H1 (cell line): ENCODE data around the gene CBLC. TPM values are rescaled to one million over a fixed set of nuclear protein-coding genes. Genes with fewer than 3 reads are reported as not detected.

Source experiments
- CTCF ChIA-PET: fragments of 300-600 bp; sonication (Branson Sonifier 250); formaldehyde crosslinking; loops from one replicate; lab custom pipeline; 2021; ENCODE audit not compliant: partially characterized antibody; lab: Charles Lee
- POLR2A ChIA-PET: fragments of 300-600 bp; sonication (Branson Sonifier 250); formaldehyde crosslinking; loops from one replicate; lab custom pipeline; 2021; ENCODE audit warnings: inconsistent platforms; ENCODE audit not compliant: partially characterized antibody; lab: Charles Lee
- DNase-seq, 2 experiments: peaks; one replicate each; pipeline versions ENCODE4 v3.0.0 to v3.0.0-alpha.2; 2010 to 2022; ENCODE audit warnings: low spot score in 2 of 2, low read depth in 1 of 2, mixed read lengths in 1 of 2
- FAIRE-seq: peaks from 2 replicates; lab custom pipeline; 2011; peaks lifted over from hg19 to GRCh38; lab: Jason Lieb, UNC
- H2AFZ ChIP-seq: 2 replicates; pipeline ENCODE4 v1.8.1; 2012; ENCODE audit warnings: low read length, inconsistent platforms
- H2AK5ac ChIP-seq: 2 replicates; pipeline ENCODE4 v1.6.1; 2013; ENCODE audit warnings: low read depth, low read length
- H2BK120ac ChIP-seq: replicated peaks from 2 replicates; pipeline ENCODE3; 2013; ENCODE audit warnings: low read depth, low read length, inconsistent platforms
- H2BK12ac ChIP-seq: 2 replicates; pipeline ENCODE4 v1.6.1; 2013; ENCODE audit warnings: low read depth, low read length
- H2BK15ac ChIP-seq: 2 replicates; pipeline ENCODE4 v1.6.1; 2013; ENCODE audit warnings: low read length
- H2BK20ac ChIP-seq: 2 replicates; pipeline ENCODE4 v1.6.1; 2013; ENCODE audit warnings: low read length
- H2BK5ac ChIP-seq: 2 replicates; pipeline ENCODE4 v1.6.1; 2013; ENCODE audit warnings: low read depth, low read length
- H3K14ac ChIP-seq: 2 replicates; pipeline ENCODE4 v1.6.1; 2013; ENCODE audit warnings: inconsistent platforms; ENCODE audit not compliant: insufficient read length
- H3K18ac ChIP-seq: 2 replicates; pipeline ENCODE4 v1.6.1; 2013; ENCODE audit warnings: low read length; ENCODE audit errors: extremely low read depth
- H3K23ac ChIP-seq: 2 replicates; pipeline ENCODE4 v1.6.1; 2013; ENCODE audit warnings: inconsistent platforms; ENCODE audit not compliant: insufficient read length
- H3K23me2 ChIP-seq: 2 replicates; pipeline ENCODE4 v1.6.1; 2013; ENCODE audit warnings: low read depth, low read length
- H3K27ac ChIP-seq: 2 replicates; pipeline ENCODE4 v1.6.1; 2011; ENCODE audit warnings: low read depth, low read length, inconsistent platforms
- H3K27me3 ChIP-seq, 4 experiments: replicated peaks in 1 of 4; 1 replicate in 1 of 4; 2 replicates in 3 of 4; pipeline versions ENCODE4 v1.6.1 to v1.8.1; 2011 to 2013; ENCODE audit warnings: low read length in 3 of 4, mild to moderate bottlenecking in 3 of 4, inconsistent platforms in 2 of 4, mixed read lengths in 2 of 4, moderate library complexity in 1 of 4; ENCODE audit not compliant: control insufficient read depth in 3 of 4, insufficient read depth in 3 of 4; ENCODE audit errors: extremely low read depth in 1 of 4
- H3K36me3 ChIP-seq, 4 experiments: 2 replicates each; pipeline versions ENCODE4 v1.6.1 to v1.8.1; 2011 to 2013; ENCODE audit warnings: mild to moderate bottlenecking in 4 of 4, low read length in 3 of 4, moderate library complexity in 2 of 4, control low read depth in 1 of 4, inconsistent platforms in 1 of 4; ENCODE audit not compliant: insufficient read depth in 4 of 4, control insufficient read depth in 2 of 4
- H3K4ac ChIP-seq: replicated peaks from 2 replicates; pipeline ENCODE3; 2013; ENCODE audit warnings: low read length, low read depth, mixed read lengths, inconsistent platforms; ENCODE audit not compliant: insufficient read length
- H3K4me1 ChIP-seq, 4 experiments: replicated peaks in 1 of 4; 1 replicate in 1 of 4; 2 replicates in 3 of 4; pipeline versions ENCODE4 v1.6.1 to v1.8.1; 2011 to 2013; ENCODE audit warnings: low read length in 3 of 4, inconsistent platforms in 2 of 4, mixed read lengths in 1 of 4; ENCODE audit not compliant: insufficient read depth in 4 of 4, control insufficient read depth in 3 of 4
- H3K4me2 ChIP-seq, 2 experiments: 2 replicates each; pipeline versions ENCODE4 v1.6.1 to v1.8.1; 2011 to 2013; ENCODE audit warnings: low read depth in 2 of 2, low read length in 2 of 2, control low read depth in 1 of 2, inconsistent platforms in 1 of 2, mild to moderate bottlenecking in 1 of 2; ENCODE audit not compliant: insufficient read depth in 1 of 2
- H3K4me3 ChIP-seq, 4 experiments: fragments of 200-600, 300-600 bp in 1 of 4; sonication (generic), shearing (Covaris generic), sonication (Bioruptor Twin) in 1 of 4; 2 replicates each; pipeline versions ENCODE4 v1.5.1 to v1.8.1; 2011 to 2016; ENCODE audit warnings: low read length in 4 of 4, low read depth in 3 of 4, control low read depth in 2 of 4, inconsistent platforms in 2 of 4, mild to moderate bottlenecking in 2 of 4, mixed read lengths in 1 of 4, moderate library complexity in 1 of 4; ENCODE audit not compliant: insufficient read depth in 2 of 4; ENCODE audit errors: extremely low read depth in 1 of 4
- H3K56ac ChIP-seq: replicated peaks from 2 replicates; pipeline ENCODE3; 2013; ENCODE audit warnings: low read depth, mild to moderate bottlenecking, mixed read lengths, low read length, inconsistent platforms; ENCODE audit not compliant: insufficient read length
- H3K79me1 ChIP-seq: 2 replicates; pipeline ENCODE4 v1.6.1; 2013; ENCODE audit warnings: low read depth, low read length, control low read depth
- H3K79me2 ChIP-seq, 2 experiments: 2 replicates each; pipeline versions ENCODE4 v1.6.1 to v1.8.1; 2012 to 2013; ENCODE audit warnings: low read length in 2 of 2, mild to moderate bottlenecking in 2 of 2, inconsistent platforms in 1 of 2; ENCODE audit not compliant: insufficient read depth in 2 of 2, control insufficient read depth in 1 of 2
- H3K9ac ChIP-seq, 4 experiments: replicated peaks in 1 of 4; 1 replicate in 1 of 4; 2 replicates in 3 of 4; pipeline versions ENCODE4 v1.6.1 to v1.8.1; 2011 to 2013; ENCODE audit warnings: low read depth in 3 of 4, low read length in 3 of 4, control low read depth in 2 of 4, mild to moderate bottlenecking in 2 of 4, moderate library complexity in 2 of 4, inconsistent platforms in 1 of 4; ENCODE audit errors: extremely low read depth in 1 of 4
- H3K9me3 ChIP-seq, 2 experiments: 2 replicates each; pipeline versions ENCODE4 v1.6.1 to v1.8.1; 2012 to 2013; ENCODE audit warnings: mild to moderate bottlenecking in 2 of 2, moderate library complexity in 2 of 2, control low read depth in 1 of 2, inconsistent platforms in 1 of 2, low read depth in 1 of 2, low read length in 1 of 2, mixed read lengths in 1 of 2; ENCODE audit not compliant: insufficient read depth in 2 of 2
- H4K20me1 ChIP-seq, 2 experiments: replicated peaks in 1 of 2; 2 replicates each; pipeline versions ENCODE3 to v1.8.1; 2011 to 2013; ENCODE audit warnings: inconsistent platforms in 2 of 2, low read length in 2 of 2, mild to moderate bottlenecking in 1 of 2; ENCODE audit not compliant: insufficient read depth in 2 of 2, control insufficient read depth in 1 of 2
- H4K5ac ChIP-seq: 2 replicates; pipeline ENCODE4 v1.6.1; 2013; ENCODE audit warnings: low read length, low read depth, mixed read lengths, inconsistent platforms; ENCODE audit not compliant: insufficient read length
- H4K8ac ChIP-seq: 2 replicates; pipeline ENCODE4 v1.8.0; 2013; ENCODE audit warnings: mild to moderate bottlenecking, moderate library complexity, low read length, inconsistent platforms; ENCODE audit not compliant: insufficient read depth; ENCODE audit errors: extremely low read depth
- H4K91ac ChIP-seq: replicated peaks from 2 replicates; pipeline ENCODE3; 2013; ENCODE audit warnings: low read length, mixed read lengths, inconsistent platforms; ENCODE audit not compliant: insufficient read length
- BACH1 ChIP-seq: IDR thresholded peaks from 2 replicates; pipeline ENCODE4 v1.6.1; 2012; ENCODE audit warnings: low read length, improper control_type of control experiment
- CBX5 ChIP-seq: fragments of 300-800, 300-1000 bp; sonication (generic); IDR thresholded peaks from 2 replicates; pipeline ENCODE4 v1.7.1; 2016; ENCODE audit warnings: antibody characterized with exemption, low read length, low read depth
- CHD1 ChIP-seq: IDR thresholded peaks from 2 replicates; pipeline ENCODE4 v1.6.1; 2012; ENCODE audit warnings: low read depth, low read length, improper control_type of control experiment
- HDAC2 ChIP-seq, 2 experiments: fragments of 300-600 bp in 1 of 2; sonication (generic) in 1 of 2; IDR thresholded peaks; 2 replicates each; pipeline ENCODE4 v1.6.1; 2011 to 2012; ENCODE audit warnings: low read depth in 2 of 2, low read length in 2 of 2, mild to moderate bottlenecking in 2 of 2, moderate library complexity in 2 of 2, borderline replicate concordance in 1 of 2, inconsistent platforms in 1 of 2
- JUND ChIP-seq: IDR thresholded peaks from 2 replicates; pipeline ENCODE4 v1.6.1; 2011; ENCODE audit warnings: mild to moderate bottlenecking, improper control_type of control experiment, low read length
- SIN3A ChIP-seq, 2 experiments: IDR thresholded peaks in 1 of 2; conservative IDR thresholded peaks in 1 of 2; 2 replicates each; pipeline ENCODE4 v1.6.1; 2011 to 2012; ENCODE audit warnings: low read length in 2 of 2, improper control_type of control experiment in 1 of 2, low read depth in 1 of 2, mild to moderate bottlenecking in 1 of 2
- TAF1 ChIP-seq: IDR thresholded peaks from 2 replicates; pipeline ENCODE4 v1.6.1; 2011; ENCODE audit warnings: mild to moderate bottlenecking, low read depth, low read length
- WGBS, 2 experiments: shearing (Covaris generic) in 1 of 2; methylation state at CpG; one replicate each; pipeline versions ENCODE4 v1.1.6 to v1.1.7; 2013 to 2015; ENCODE audit warnings: low lambda C conversion rate in 2 of 2, mixed read lengths in 2 of 2, inconsistent platforms in 1 of 2, low coverage in 1 of 2, missing lambda C conversion rate in 1 of 2; ENCODE audit not compliant: insufficient replicate concordance in 2 of 2, insufficient coverage in 1 of 2, insufficient read length in 1 of 2; ENCODE audit errors: extremely low coverage in 1 of 2, missing lambda C conversion rate in 1 of 2; 5-methylcytosine and 5-hydroxymethylcytosine counted together
- polyA plus RNA-seq, 7 experiments: library from polyadenylated mRNA; depleted of rRNA in 3 of 7; stranded (reverse) in 5 of 7; unstranded in 2 of 7; fragments of >200 nt in 5 of 7; fragments of 200-250 nt in 2 of 7; gene quantifications; 1 replicate in 5 of 7; 2 replicates in 1 of 7; 4 replicates in 1 of 7; pipeline versions ENCODE4 v1.2.1 to v1.2.3, GENCODE V29; 2011 to 2013; ENCODE audit warnings: missing spikeins in 2 of 7, mixed read lengths in 2 of 7
- total RNA-seq: library from RNA; stranded (reverse); fragmentation: NEBNext Ultra II Directional; extraction: Animal tissue kit (Norgen Biotek cat#: 25700); gene quantifications from 2 replicates; pipeline ENCODE4 v1.2.1, GENCODE V29; 2021
- TF ChIP-seq, protein P1 (sequence below): IDR thresholded peaks from 2 replicates; pipeline ENCODE4 v1.6.1; 2012; ENCODE audit warnings: inconsistent platforms

CBLC gene
- total and polyA plus RNA-seq, 2 of the 8 experiments (the other 6 are each of a cell fraction or from before 2014, with no cell fraction given) = 17.4 to 35.7 TPM

DNA sequence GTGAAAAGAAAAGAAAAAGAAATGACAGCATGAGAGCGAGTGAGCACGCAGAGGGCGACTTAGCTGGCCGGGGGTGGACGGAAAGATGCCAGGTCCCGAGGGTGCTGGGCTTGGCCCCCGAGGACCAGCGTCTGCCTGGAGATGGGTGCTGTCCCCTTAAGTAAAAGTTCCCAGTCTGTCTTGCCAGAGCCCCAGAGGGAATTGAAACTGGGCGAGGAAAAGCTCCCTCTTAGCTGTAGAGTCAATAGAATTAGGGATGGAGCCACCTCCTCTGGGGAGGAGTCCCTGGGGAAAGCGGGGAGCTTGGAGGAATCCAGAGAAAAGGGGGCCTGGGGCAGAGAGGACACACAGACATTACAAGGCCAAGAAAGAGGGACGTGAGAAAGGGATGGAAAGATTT lies 44.5 kb downstream of the CBLC start:
- no peaks in the 10 kb centered on the region; the same call in 1 of the 2 replicates for H3K79me1 ChIP-seq
- CTCF ChIA-PET = interaction anchor here (1.0 to 2.9 kb wide), 8 partner anchors 8 to 250 kb away, joined by 3 to 10 read pairs (median 6); no protein-coding TSS in a partner anchor

More for the DNA sequence above, 44.5 kb downstream of the CBLC start:
- H2BK120ac ChIP-seq = no peak overlapping the region
- FAIRE-seq (no peak), DNase-seq (no peak)
- H3K4ac ChIP-seq = no peak overlapping the region
- 0 out of 7 replicates have a peak, but pooled peaks cover 0 to 3% (median 0%) of the 10 kb centered on the region in 4 experiments for H3K4me1 ChIP-seq
- no peak overlapping the region for H2AFZ ChIP-seq
- 89% methylated on average over 10 of the region's 11 CpGs; no CpG with 5 or more reads in 1 of the 2 experiments for WGBS, 2 experiments
- H3K23ac ChIP-seq = no peak overlapping the region
- H3K79me2 ChIP-seq = no peaks in the 10 kb centered on the region
- no peak overlapping the region for H4K5ac ChIP-seq
- H3K18ac ChIP-seq = no peak overlapping the region
- H2BK12ac ChIP-seq = no peak overlapping the region
- no peak overlapping the region for H2BK5ac ChIP-seq
- no peak overlapping the region for H3K4me2 ChIP-seq
- peaks cover 8% of the 10 kb centered on the region; the same call in 1 of the 2 replicates for H3K23me2 ChIP-seq
- H2AK5ac ChIP-seq = no peak overlapping the region
- no peak overlapping the region for H3K27ac ChIP-seq
- TF ChIP-seq TAF1 (no peak), JUND (no peak), HDAC2 (IDR thresholded peaks at IDR 0.05; ENCODE audit: borderline replicate concordance in 1 of 2, low read depth in 2 of 2, low read length in 2 of 2) (no peak), CHD1 (no peak), BACH1 (no peak), CBX5 (no peak), SIN3A (conservative IDR thresholded peaks at IDR 0.05 in 1 of 2, IDR thresholded peaks at IDR 0.05 in 1 of 2; ENCODE audit: low read depth in 1 of 2, low read length in 2 of 2) (no peak)
- TF ChIP-seq, protein P1, sequence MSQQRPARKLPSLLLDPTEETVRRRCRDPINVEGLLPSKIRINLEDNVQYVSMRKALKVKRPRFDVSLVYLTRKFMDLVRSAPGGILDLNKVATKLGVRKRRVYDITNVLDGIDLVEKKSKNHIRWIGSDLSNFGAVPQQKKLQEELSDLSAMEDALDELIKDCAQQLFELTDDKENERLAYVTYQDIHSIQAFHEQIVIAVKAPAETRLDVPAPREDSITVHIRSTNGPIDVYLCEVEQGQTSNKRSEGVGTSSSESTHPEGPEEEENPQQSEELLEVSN = no peak
- H2BK20ac ChIP-seq = no peak overlapping the region
- peaks cover 0 to 17% (median 3%) of the 10 kb centered on the region in 4 experiments; a peak in 4 of 8 replicates for H3K36me3 ChIP-seq
- H4K8ac ChIP-seq = no peak overlapping the region
- H3K9me3 ChIP-seq = no peaks in the 10 kb centered on the region
- H4K20me1 ChIP-seq = peaks cover 0 to 3% of the 10 kb centered on the region in 2 experiments
- no peak overlapping the region for H3K56ac ChIP-seq
- H3K9ac ChIP-seq = no peak overlapping the region
- no peak overlapping the region for H3K4me3 ChIP-seq
- H4K91ac ChIP-seq = no peak overlapping the region
- no peak overlapping the region for H2BK15ac ChIP-seq
- POLR2A ChIA-PET = interaction anchor here (0.6 to 4.0 kb wide), 9 partner anchors 11 to 91 kb away, joined by 3 to 37 read pairs (median 4); partner anchors contain the start of genes BCAM and NECTIN2
- H3K27me3 ChIP-seq = peaks cover 1 to 21% (median 7%) of the 10 kb centered on the region in 4 experiments; a peak in 6 of 7 replicates
- H3K14ac ChIP-seq = no peak overlapping the region
